PC-9 (cell line): Measurements from ENCODE around the gene ELAVL3.

Source experiments
- CTCF ChIP-seq: fragments of 200-600 bp; sonication (generic); conservative IDR thresholded peaks from 2 replicates; pipeline ENCODE4 v1.6.1; 2017; ENCODE audit warnings: mixed run types, antibody characterized with exemption, mild to moderate bottlenecking, moderate library complexity
- EZH2 ChIP-seq: fragments of 200-600 bp; sonication (generic); IDR thresholded peaks from 2 replicates; pipeline ENCODE4 v1.8.0; 2017; ENCODE audit warnings: antibody characterized with exemption, low read depth

GRCh38 chr19:11457115-11457514 lies 23.7 kb downstream of the ELAVL3 start:
- TF ChIP-seq CTCF = no peak
- no peak for TF ChIP-seq EZH2
